ENCODE data around the gene ETS2. TPM values are rescaled to one million over a fixed set of nuclear protein-coding genes. Genes with fewer than 3 reads are reported as not detected.

Gene ETS2
- polyA plus RNA-seq, 1 donor from 2014 or later, result 11.6 TPM

DNA sequence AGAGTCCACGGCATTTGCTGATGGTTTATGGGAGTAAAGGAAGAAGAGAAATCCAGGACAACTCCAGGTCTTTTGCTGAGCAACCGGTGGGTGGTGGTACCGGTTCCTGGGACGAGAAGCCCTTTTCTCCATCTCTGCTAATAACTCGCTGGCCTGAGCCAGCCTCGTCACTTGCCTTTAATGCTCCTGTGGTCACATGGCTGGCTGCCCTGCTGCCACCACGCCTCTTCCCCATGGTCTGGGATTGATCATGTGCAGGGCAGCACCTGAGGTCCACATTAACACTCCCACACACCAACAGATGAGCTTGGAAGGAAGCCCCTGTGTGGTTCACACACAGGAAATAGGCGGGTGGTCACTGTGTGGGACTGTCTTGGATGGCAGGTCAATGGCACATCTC is 10.3 kb upstream of the ETS2 start:
- Histone ChIP-seq H3K9me3 (ENCODE audit: low read length) (no peaks in the 10 kb centered on the region), H3K4me3 (ENCODE audit: low read length) (no peak overlapping the region), H3K9me2 (ENCODE audit: insufficient read depth, low read length) (no peaks in the 10 kb centered on the region), H3K4me2 (ENCODE audit: low read length) (no peak overlapping the region), H2AFZ (ENCODE audit: low read depth, low read length) (no peak overlapping the region), H3F3A (ENCODE audit: insufficient read depth, low read length, poor library complexity, severe bottlenecking) (no peaks in the 10 kb centered on the region), H3K36me3 (ENCODE audit: insufficient read depth, low read length) (no peaks in the 10 kb centered on the region), H3K27ac (ENCODE audit: low read length) (no peak overlapping the region), H4K20me1 (ENCODE audit: insufficient read depth) (no peaks in the 10 kb centered on the region), H3K79me2 (replicated peaks; ENCODE audit: insufficient read depth, low read length) (no peaks in the 10 kb centered on the region), H3K27me3 (ENCODE audit: insufficient read depth, low read depth, low read length) (no peaks in the 10 kb centered on the region), H3K9ac (ENCODE audit: low read length) (no peak overlapping the region)
- TF ChIP-seq MXI1 (conservative IDR thresholded peaks at IDR 0.05; ENCODE audit: poor library complexity, severe bottlenecking) (no peak), POLR2AphosphoS5 (IDR thresholded peaks at IDR 0.05) (no peak), SMC3 (conservative IDR thresholded peaks at IDR 0.05; ENCODE audit: poor library complexity) (no peak), EZH2 (IDR thresholded peaks at IDR 0.05; ENCODE audit: borderline replicate concordance, insufficient read depth, low read length, poor library complexity, severe bottlenecking) (no peak), CTCF (IDR thresholded peaks at IDR 0.05; ENCODE audit: poor library complexity, severe bottlenecking) (no peak), EP300 (conservative IDR thresholded peaks at IDR 0.05; ENCODE audit: poor library complexity, severe bottlenecking) (no peak), REST (IDR thresholded peaks at IDR 0.05; ENCODE audit: borderline replicate concordance) (no peak), RAD21 (conservative IDR thresholded peaks at IDR 0.05) (no peak)

DNA sequence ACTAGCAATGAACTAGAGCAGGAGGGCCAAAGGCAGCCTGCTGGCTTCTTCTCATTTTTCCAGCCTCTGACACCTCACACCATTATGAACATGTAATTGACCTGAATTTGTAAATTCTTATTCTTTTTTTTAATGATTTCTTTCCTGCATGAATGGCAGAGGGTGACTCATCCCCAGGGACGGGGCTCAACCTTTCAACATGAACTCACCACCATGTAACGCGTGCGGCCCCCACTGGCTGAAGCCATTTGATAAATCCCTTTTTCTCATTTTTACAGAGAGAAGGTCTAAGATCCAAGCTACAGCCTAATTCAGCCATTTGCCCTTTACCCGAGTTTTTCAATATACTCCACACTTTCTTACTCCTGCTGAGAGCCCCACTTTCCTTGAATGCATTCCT is 9.3 kb upstream of the ETS2 start:
- no peak for TF ChIP-seq RAD21 (conservative IDR thresholded peaks at IDR 0.05)
- TF ChIP-seq MXI1 (conservative IDR thresholded peaks at IDR 0.05; ENCODE audit: poor library complexity, severe bottlenecking), result no peak
- TF ChIP-seq SMC3 (conservative IDR thresholded peaks at IDR 0.05; ENCODE audit: poor library complexity), result no peak
- TF ChIP-seq EP300 (conservative IDR thresholded peaks at IDR 0.05; ENCODE audit: poor library complexity, severe bottlenecking), result no peak
- TF ChIP-seq POLR2AphosphoS5 (IDR thresholded peaks at IDR 0.05), result no peak
- no peak for TF ChIP-seq CTCF (IDR thresholded peaks at IDR 0.05; ENCODE audit: poor library complexity, severe bottlenecking)
- no peak for TF ChIP-seq REST (IDR thresholded peaks at IDR 0.05; ENCODE audit: borderline replicate concordance)
- no peak for TF ChIP-seq EZH2 (IDR thresholded peaks at IDR 0.05; ENCODE audit: borderline replicate concordance, insufficient read depth, low read length, poor library complexity, severe bottlenecking)
- no peak for TF ChIP-seq TAF1 (IDR thresholded peaks at IDR 0.05; ENCODE audit: low read depth)
- no peak overlapping the region for H3K27ac ChIP-seq (ENCODE audit: low read length)
- H4K20me1 ChIP-seq (ENCODE audit: insufficient read depth), result no peaks in the 10 kb centered on the region
- no peaks in the 10 kb centered on the region for H3K9me3 ChIP-seq (ENCODE audit: low read length)
- H3F3A ChIP-seq (ENCODE audit: insufficient read depth, low read length, poor library complexity, severe bottlenecking), result no peaks in the 10 kb centered on the region
- H3K4me2 ChIP-seq (ENCODE audit: low read length), result no peak overlapping the region
- H3K4me3 ChIP-seq (ENCODE audit: low read length), result no peak overlapping the region
- H3K9me2 ChIP-seq (ENCODE audit: insufficient read depth, low read length), result no peaks in the 10 kb centered on the region
- H3K79me2 ChIP-seq (replicated peaks; ENCODE audit: insufficient read depth, low read length), result no peaks in the 10 kb centered on the region
- H2AFZ ChIP-seq (ENCODE audit: low read depth, low read length), result no peak overlapping the region
- H3K9ac ChIP-seq (ENCODE audit: low read length), result no peak overlapping the region
- no peaks in the 10 kb centered on the region for H3K27me3 ChIP-seq (ENCODE audit: insufficient read depth, low read depth, low read length)
- no peaks in the 10 kb centered on the region for H3K36me3 ChIP-seq (ENCODE audit: insufficient read depth, low read length)

All from neural cell (in vitro differentiated cells).